T-helper 17 cell (primary cell): ENCODE results near the gene SPDYC. TPM values are rescaled to one million over a fixed set of nuclear protein-coding genes. Genes with fewer than 3 reads are reported as not detected.

Experiments
- ATAC-seq: fragments of 150-1000 bp; cut with Tn5 transposase; 2 replicates; pipeline ENCODE4 v1.10.0; 2021; ENCODE audit warnings: mild to moderate bottlenecking, moderate library complexity
- DNase-seq, 3 donors: peaks; one replicate each; pipeline versions ENCODE4 v3.0.0 to v3.0.0-alpha.2; 2020 to 2021
- H3K9me3 ChIP-seq: one replicate; pipeline ENCODE4 v1.7.0; 2013; ENCODE audit warnings: low read length, mild to moderate bottlenecking; ENCODE audit not compliant: control insufficient read depth, poor library complexity, severe bottlenecking
- H3K27ac Mint-ChIP-seq: one replicate; pipeline ENCODE4 v1.8.0; 2022; ENCODE audit warnings: mild to moderate bottlenecking, moderate library complexity, mixed read lengths
- H3K27me3 Mint-ChIP-seq: one replicate; pipeline ENCODE4 v1.8.0; 2022; ENCODE audit warnings: mixed read lengths
- H3K36me3 Mint-ChIP-seq: one replicate; pipeline ENCODE4 v1.8.0; 2022; ENCODE audit warnings: low read depth, mixed read lengths
- H3K4me1 Mint-ChIP-seq: one replicate; pipeline ENCODE4 v1.8.0; 2022; ENCODE audit warnings: mild to moderate bottlenecking, mixed read lengths
- H3K4me3 Mint-ChIP-seq: one replicate; pipeline ENCODE4 v1.8.0; 2022; ENCODE audit warnings: mild to moderate bottlenecking, moderate library complexity, mixed read lengths
- total RNA-seq, 4 donors: library from RNA in 2 of 4; stranded (reverse) in 2 of 4; gene quantifications; one replicate each; pipeline ENCODE4 v1.2.3 and lab custom pipeline; 2022 to 2026

The SPDYC gene
- total RNA-seq, 2 donors from 2014 or later, result 0.68 TPM; not detected in 1

DNA sequence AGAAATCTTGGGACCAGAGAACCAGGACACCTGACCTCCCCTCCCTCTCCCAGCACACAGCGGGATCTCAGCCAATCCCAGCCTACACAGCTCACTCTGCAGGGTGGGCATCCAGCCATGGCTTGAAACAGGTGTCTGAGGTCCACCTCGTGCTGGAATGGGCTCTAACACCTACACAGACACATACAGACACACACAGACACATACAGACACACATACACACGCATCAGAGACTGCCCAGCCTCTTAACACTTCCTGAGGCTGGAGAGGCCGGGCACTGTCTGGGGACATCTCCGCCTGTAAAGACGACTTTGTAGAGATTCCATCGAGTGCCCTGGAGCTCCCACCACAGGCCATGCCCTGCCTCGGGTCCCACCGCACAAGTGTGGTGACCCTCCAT, 48.4 kb downstream of the SPDYC start:
- ATAC-seq, result no peak
- Mint-ChIP-seq H3K27ac (no peak overlapping the region), H3K4me3 (no peak overlapping the region), H3K27me3 (peaks cover 4% of the 10 kb centered on the region), H3K36me3 (no peaks in the 10 kb centered on the region), H3K4me1 (peaks cover 19% of the 10 kb centered on the region)
- no peaks in the 10 kb centered on the region for H3K9me3 ChIP-seq
- no peak for DNase-seq

GRCh38 chr11:65219930-65220213, 49.8 kb downstream of the SPDYC start:
- no peaks in the 10 kb centered on the region for H3K9me3 ChIP-seq
- DNase-seq (no peak), ATAC-seq (no peak)
- H3K27ac Mint-ChIP-seq, result no peak overlapping the region
- no peak overlapping the region for H3K4me3 Mint-ChIP-seq
- H3K27me3 Mint-ChIP-seq, result peaks cover 12% of the 10 kb centered on the region
- H3K4me1 Mint-ChIP-seq, result peaks cover 15% of the 10 kb centered on the region
- H3K36me3 Mint-ChIP-seq, result no peaks in the 10 kb centered on the region

DNA sequence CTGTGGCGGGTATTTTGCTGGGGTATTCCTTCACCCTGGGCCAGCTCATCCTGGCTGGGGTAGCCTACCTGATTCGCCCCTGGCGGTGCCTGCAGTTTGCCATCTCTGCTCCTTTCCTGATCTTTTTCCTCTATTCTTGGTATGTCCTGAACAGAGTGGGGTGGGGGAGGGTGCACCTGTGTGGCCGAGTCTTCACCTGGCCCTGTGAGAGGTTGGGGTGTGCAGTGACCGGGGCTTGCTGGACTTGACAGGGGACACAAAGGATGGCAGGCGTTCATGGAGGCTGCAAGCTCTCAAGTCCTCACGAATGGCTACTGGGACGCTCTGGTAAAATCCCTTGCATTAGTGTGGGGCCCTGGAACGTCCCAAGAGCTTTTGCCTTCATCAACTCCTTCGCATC, 51.0 kb downstream of the SPDYC start:
- peaks cover 17% of the 10 kb centered on the region for H3K4me1 Mint-ChIP-seq
- peaks cover 24% of the 10 kb centered on the region for H3K27me3 Mint-ChIP-seq
- H3K4me3 Mint-ChIP-seq, result no peak overlapping the region
- no peaks in the 10 kb centered on the region for H3K36me3 Mint-ChIP-seq
- no peaks in the 10 kb centered on the region for H3K9me3 ChIP-seq
- DNase-seq (no peak), ATAC-seq (no peak)
- peak overlapping the region; percentile 27 for H3K27ac Mint-ChIP-seq

Other genes with a start within 250 kb of the SPDYC start
- gene PPP2R5B, start 245.5 kb upstream of the SPDYC start, total RNA-seq, result 10 to 100 TPM; 21.5 to 25.3 TPM
- not detected for gene GPHA2, start 234.3 kb upstream of the SPDYC start, total RNA-seq
- gene MAJIN, start 198.1 kb upstream of the SPDYC start, total RNA-seq, result not detected
- gene BATF2, start 173.3 kb upstream of the SPDYC start, total RNA-seq, result not detected
- gene ARL2, start 156.1 kb upstream of the SPDYC start, total RNA-seq, result 10 to 100 TPM; 17.2 to 21.6 TPM
- gene SNX15, start 142.8 kb upstream of the SPDYC start, total RNA-seq, result 10 to 100 TPM; 19.7 to 20.8 TPM
- 1 to 10 TPM; 1.9 to 3.9 TPM for gene SAC3D1, start 129.0 kb upstream of the SPDYC start, total RNA-seq
- 10 to 100 TPM; 12.5 to 16.0 TPM for gene NAALADL1, start 111.7 kb upstream of the SPDYC start, total RNA-seq
- under 1 TPM; 0.37 to 0.90 TPM for gene CDCA5, start 86.2 kb upstream of the SPDYC start, total RNA-seq
- gene ZFPL1, start 86.0 kb upstream of the SPDYC start, total RNA-seq, result 10 to 100 TPM; 40.7 to 50.2 TPM
- 100 to 1,000 TPM; 181 to 217 TPM for gene VPS51, start 74.0 kb upstream of the SPDYC start, total RNA-seq
- 10 to 100 TPM; 15.2 to 18.5 TPM for gene TM7SF2, start 58.4 kb upstream of the SPDYC start, total RNA-seq
- gene ZNHIT2, start 52.5 kb upstream of the SPDYC start, total RNA-seq, result 1 to 10 TPM; 7.5 to 8.7 TPM
- gene FAU, start 48.1 kb upstream of the SPDYC start, total RNA-seq, result 1,000 to 10,000 TPM; 1,401 to 1,408 TPM
- 10 to 100 TPM; 42.8 to 44.8 TPM for gene MRPL49, start 47.9 kb upstream of the SPDYC start, total RNA-seq
- 10 to 100 TPM; 80.6 to 81.1 TPM for gene SYVN1, start 35.7 kb upstream of the SPDYC start, total RNA-seq
- 100 to 1,000 TPM; 154 to 190 TPM for gene CAPN1, start 11.7 kb downstream of the SPDYC start, total RNA-seq
- 10 to 100 TPM; 13.0 to 15.4 TPM for gene POLA2, start 91.7 kb downstream of the SPDYC start, total RNA-seq
- under 1 TPM in 1 of 2 donors, not detected in 1; 0.55 TPM for gene CDC42EP2, start 144.6 kb downstream of the SPDYC start, total RNA-seq
- 10 to 100 TPM; 49.1 to 62.6 TPM for gene DPF2, start 163.6 kb downstream of the SPDYC start, total RNA-seq
- under 1 TPM; 0.21 to 0.45 TPM for gene TIGD3, start 184.5 kb downstream of the SPDYC start, total RNA-seq
- gene SLC25A45, start 212.4 kb downstream of the SPDYC start, total RNA-seq, result 10 to 100 TPM; 57.7 to 61.6 TPM
- 10 to 100 TPM; 29.2 to 37.5 TPM for gene FRMD8, start 216.4 kb downstream of the SPDYC start, total RNA-seq